ENCODE data around the gene WDR5. TPM values are rescaled to one million over a fixed set of nuclear protein-coding genes. Genes with fewer than 3 reads are reported as not detected.

WDR5 gene
- total RNA-seq, 2 experiments from 2014 or later: 32.1 to 32.7 TPM

DNA sequence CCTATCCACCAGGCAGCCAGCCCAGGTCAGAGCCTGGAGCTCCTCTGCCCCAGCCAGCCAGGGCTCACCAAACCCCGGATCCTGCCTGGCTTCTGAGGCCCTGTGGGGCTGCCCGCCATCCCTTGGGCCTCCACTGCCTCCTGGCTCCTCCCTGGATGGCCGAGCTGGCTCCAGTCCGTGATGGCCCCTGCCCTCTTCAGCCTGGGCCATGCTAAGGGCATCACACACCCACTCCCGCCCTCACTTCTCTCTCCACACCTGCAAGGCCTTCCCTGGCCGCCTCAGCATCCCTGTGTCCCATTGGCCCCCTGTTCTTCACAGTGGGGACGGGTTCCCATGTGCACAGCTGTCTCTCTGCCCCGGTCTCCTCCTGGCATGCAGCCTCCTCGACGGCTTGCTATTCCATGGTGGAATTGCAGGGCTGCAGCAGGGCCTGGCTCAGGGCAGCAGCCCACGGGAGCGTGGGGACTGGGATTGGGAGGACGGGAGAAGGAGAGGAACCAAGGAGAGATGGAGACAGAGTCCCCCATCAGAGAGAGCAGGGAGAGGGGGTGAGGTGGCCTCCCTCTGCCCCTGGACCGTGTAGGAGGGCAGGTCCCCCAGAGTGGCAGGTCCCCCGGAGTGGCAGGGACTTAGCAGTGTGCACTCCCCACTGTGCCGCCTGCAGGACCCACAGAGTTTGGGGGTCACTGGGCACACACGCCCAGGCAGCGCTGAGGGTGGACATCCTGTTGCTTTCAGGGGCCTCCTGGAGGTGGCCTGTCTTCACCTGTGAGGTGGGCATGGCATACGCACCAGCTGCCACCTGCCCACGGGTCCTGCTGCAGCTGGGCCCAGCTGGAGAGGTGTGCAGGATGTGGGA lies 45.1 kb downstream of the WDR5 start:
- DNase-seq: no peak
- POLR2A ChIA-PET: no interaction called here
- H3K9me3 Mint-ChIP-seq: peaks cover 7% of the 10 kb centered on the region
- no peak overlapping the region for H3K4me3 Mint-ChIP-seq
- CTCF ChIA-PET: interaction anchor here (1.3 to 1.5 kb wide), 3 partner anchors 10 to 269 kb away, joined by 3 to 6 read pairs (median 4); no protein-coding TSS in a partner anchor
- H3K27ac Mint-ChIP-seq: peak overlapping the region; percentile 77
- H3K36me3 Mint-ChIP-seq (ENCODE audit: low read depth): peaks cover 7% of the 10 kb centered on the region
- peaks cover 9% of the 10 kb centered on the region for H3K27me3 Mint-ChIP-seq
- peaks cover 36% of the 10 kb centered on the region for H3K4me1 Mint-ChIP-seq

DNA sequence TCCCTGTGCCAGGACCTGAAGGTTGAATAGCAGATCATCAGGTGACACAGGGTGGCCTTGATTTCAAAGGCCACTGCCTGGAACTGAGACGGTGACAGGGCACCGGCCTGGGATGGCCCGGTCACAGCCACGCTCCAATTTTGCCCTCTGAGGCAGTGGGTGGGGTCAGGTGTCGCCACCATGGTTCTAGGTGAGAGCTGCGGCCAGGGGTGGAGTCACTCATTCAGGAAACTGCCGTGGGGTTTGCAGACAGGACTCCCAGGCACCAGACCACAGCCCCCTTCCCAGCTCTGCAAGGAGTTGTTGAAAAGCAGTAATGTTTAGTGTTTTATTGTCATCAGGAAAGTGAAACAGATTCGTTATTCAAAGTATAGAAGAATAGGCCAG lies 45.8 kb downstream of the WDR5 start:
- Mint-ChIP-seq H3K27ac (peak overlapping the region; percentile 77), H3K27me3 (peaks cover 9% of the 10 kb centered on the region), H3K9me3 (peaks cover 7% of the 10 kb centered on the region), H3K36me3 (ENCODE audit: low read depth) (peaks cover 7% of the 10 kb centered on the region), H3K4me1 (peaks cover 36% of the 10 kb centered on the region), H3K4me3 (no peak overlapping the region)
- POLR2A ChIA-PET: no interaction called here
- CTCF ChIA-PET: interaction anchor here (1.3 kb wide), 2 partner anchors 18 to 268 kb away, joined by 3 to 6 read pairs; no protein-coding TSS in a partner anchor
- peak; percentile 45 for DNase-seq

DNA sequence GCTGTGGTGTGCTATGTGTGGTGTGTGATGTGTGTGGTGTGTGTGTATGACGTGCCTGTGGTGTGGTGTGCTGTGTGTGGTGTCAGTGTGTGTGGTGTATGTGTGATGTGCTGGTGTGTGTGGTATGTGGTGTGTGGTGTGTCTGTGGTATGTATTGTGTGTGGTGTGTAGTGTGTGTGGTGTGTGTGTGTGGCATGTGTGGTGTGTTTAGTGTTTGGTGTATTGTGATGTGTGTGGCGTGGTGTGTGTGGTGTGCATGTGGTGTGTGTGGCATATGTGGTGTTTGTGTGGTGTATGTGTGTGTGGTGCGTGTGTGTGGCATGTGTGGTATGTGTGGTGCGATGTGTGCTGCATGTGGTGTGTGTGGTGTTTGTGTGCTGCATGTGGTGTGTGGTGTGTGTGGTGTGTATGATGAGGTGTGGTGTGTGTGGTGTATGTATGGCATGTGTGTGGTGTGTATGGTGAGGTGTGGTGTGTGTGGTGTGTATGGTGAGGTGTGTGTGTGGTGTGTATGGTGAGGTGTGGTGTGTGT lies 46.7 kb downstream of the WDR5 start:
- Mint-ChIP-seq H3K27ac (peak overlapping the region; percentile 77), H3K9me3 (peaks cover 7% of the 10 kb centered on the region), H3K27me3 (peaks cover 9% of the 10 kb centered on the region), H3K36me3 (ENCODE audit: low read depth) (peaks cover 7% of the 10 kb centered on the region), H3K4me3 (peak overlapping the region; percentile 68), H3K4me1 (peaks cover 36% of the 10 kb centered on the region)
- DNase-seq: no peak
- POLR2A ChIA-PET: no interaction called here
- CTCF ChIA-PET: interaction anchor here (1.3 kb wide), 1 partner anchor 267 kb away, joined by 3 read pairs; no protein-coding TSS in a partner anchor

DNA sequence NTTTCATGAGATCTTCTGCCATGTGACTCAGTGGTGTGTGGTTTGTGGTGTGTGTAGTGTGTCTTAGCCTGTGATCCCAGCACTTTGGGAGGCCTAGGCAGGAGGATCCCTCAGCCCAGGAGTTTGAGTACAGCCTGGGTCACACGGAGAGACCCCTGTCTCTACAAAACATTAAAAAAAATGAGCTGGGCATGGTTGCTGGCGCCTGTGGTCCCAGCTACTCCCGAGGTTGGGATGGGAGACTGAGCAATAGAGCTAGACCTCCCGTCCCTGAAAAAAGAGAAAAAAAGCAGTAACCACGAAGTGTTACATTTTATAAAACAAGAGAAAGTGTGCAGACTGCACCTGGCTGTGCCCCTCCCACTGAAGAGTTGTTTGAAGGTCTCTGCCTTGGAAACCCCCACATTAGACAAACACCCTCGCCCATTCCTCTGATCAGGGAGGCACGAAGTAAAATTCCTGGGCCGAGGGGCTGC lies 49.7 kb downstream of the WDR5 start:
- ChIA-PET POLR2A (interaction anchor here (0.7 kb wide), 1 partner anchor 9 kb away, joined by 3 read pairs; no protein-coding TSS in a partner anchor), CTCF (interaction anchor here (0.6 kb wide), 1 partner anchor 56 kb away, joined by 4 read pairs; no protein-coding TSS in a partner anchor)
- Mint-ChIP-seq H3K36me3 (ENCODE audit: low read depth) (peaks cover 7% of the 10 kb centered on the region), H3K9me3 (peaks cover 7% of the 10 kb centered on the region), H3K27ac (peak overlapping the region; percentile 47), H3K4me1 (peaks cover 26% of the 10 kb centered on the region), H3K4me3 (no peak overlapping the region), H3K27me3 (peaks cover 9% of the 10 kb centered on the region)
- peak; percentile 51 for DNase-seq

DNA sequence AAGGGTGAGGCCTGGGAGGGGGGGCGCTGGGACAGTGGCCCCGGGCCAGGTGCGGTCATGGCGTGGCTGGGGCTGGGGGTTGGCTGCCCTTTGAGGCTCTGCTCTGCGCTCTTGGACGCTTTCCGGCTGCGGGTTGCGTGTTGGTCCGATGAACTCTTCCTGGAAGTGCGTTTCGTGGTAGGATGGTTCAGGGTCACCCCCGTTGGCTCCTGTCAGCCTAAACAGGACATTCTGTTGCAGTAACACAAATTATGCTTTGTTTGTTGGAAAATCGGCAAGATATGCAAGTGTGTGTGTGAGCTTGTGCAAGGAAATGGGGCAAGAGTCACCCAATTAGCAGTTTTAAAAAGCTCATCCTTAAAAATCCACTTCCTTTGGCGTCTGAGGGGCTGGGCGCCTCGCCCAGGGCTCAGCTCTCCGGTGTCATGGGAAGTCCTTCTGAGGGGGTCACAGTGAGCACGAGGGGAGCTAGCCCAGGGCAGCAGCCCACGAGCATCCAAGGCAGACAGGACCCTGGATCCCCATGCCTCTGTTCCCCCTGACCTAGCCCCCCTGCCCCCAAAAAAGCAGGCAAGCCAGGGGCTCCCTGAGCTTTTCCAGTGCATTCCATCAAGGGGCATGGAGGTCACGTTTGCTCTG lies 50.7 kb downstream of the WDR5 start:
- CTCF ChIA-PET: no interaction called here
- no peak overlapping the region for H3K27ac Mint-ChIP-seq
- POLR2A ChIA-PET: no interaction called here
- peaks cover 7% of the 10 kb centered on the region for H3K36me3 Mint-ChIP-seq (ENCODE audit: low read depth)
- H3K4me3 Mint-ChIP-seq: no peak overlapping the region
- H3K9me3 Mint-ChIP-seq: peaks cover 7% of the 10 kb centered on the region
- peaks cover 19% of the 10 kb centered on the region for H3K4me1 Mint-ChIP-seq
- H3K27me3 Mint-ChIP-seq: peaks cover 6% of the 10 kb centered on the region
- DNase-seq: no peak

DNA sequence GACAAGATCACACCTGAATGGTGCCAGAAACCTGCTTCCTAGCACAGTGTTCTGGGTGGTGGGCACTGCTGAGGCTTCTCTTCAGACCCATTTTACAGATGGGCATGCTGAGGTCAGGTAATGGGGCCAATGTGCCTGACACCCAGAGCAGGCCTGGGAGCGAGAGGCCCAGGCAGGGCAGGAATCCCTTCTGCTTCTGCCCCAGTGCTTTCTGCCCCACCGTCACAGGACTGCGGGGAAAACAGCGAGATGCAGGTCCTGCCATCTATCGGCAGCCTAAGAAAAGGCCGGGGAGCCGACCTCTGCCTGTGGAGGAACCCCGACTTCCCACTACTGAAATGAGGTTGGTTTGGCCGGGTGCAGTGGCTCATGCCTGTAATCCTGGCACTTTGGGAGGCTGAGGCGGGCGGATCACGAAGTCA lies 51.2 kb downstream of the WDR5 start:
- ChIA-PET POLR2A (no interaction called here), CTCF (no interaction called here)
- Mint-ChIP-seq H3K9me3 (peaks cover 7% of the 10 kb centered on the region), H3K4me1 (peaks cover 14% of the 10 kb centered on the region), H3K27me3 (peaks cover 10% of the 10 kb centered on the region), H3K36me3 (ENCODE audit: low read depth) (peaks cover 7% of the 10 kb centered on the region), H3K27ac (no peak overlapping the region), H3K4me3 (no peak overlapping the region)
- no peak for DNase-seq

DNA sequence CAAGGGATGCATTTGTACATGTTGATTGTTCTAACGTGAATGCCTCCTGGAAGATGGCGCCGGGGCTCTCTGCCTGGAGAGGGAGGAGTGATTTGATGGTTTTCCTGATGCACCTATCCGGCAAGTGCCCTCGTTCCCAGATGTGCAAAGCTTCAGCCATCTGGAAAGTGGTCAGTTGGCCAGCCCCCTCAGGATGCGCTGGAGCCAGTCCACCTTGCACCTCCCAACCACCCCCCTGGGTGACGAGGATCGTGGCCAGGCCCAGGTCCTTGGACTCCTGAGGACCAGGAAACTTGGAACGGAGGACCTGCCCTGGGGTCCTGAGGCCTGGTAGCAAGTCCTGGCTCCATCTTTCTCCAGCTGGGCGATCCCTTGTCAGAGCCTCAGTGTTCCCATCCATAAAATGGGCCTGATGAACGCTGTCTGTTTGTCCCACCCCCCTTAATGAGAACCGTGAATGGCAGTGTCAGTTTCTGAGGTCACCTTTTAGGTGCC lies 52.1 kb downstream of the WDR5 start:
- Mint-ChIP-seq H3K27ac (no peak overlapping the region), H3K4me3 (no peak overlapping the region), H3K36me3 (ENCODE audit: low read depth) (no peaks in the 10 kb centered on the region), H3K9me3 (no peaks in the 10 kb centered on the region), H3K4me1 (peaks cover 6% of the 10 kb centered on the region), H3K27me3 (peaks cover 4% of the 10 kb centered on the region)
- ChIA-PET POLR2A (no interaction called here), CTCF (no interaction called here)
- DNase-seq: no peak

DNA sequence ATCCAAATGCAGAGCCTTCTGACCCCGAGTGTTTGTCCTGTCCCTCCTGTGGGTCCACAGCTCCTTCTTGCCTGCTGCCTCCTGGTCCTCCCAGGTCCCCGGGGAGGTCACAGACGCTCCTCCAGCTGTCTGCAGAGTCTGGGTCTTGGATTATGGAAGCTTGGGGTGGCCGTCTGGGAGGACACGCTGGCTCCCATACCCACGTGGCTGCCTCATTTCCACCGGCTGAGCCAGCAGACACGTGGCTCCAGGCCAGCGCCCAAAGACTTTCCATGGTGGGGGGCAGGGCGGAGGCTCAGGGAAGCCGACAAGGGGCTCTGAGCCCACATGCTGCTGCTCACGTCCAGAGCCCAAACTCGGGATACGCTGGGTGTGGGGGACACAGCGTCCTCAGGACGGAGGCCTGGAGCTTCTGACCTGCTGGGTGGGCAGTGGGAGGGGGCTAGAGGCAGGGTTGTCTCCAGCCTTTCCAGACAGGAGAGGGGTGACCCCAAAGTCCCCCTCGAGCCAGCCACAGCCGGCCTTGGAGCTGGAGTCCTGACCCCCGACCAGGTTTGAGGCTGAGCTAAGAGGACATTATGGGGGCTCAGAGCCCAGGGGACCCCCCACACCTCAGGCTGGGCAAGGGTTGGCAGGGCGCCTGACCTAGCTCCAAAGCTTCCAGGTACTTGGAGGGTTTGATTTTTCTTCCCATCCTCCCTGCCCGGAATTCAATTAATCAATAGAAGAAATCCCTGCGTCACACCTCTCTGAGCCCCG lies 52.7 kb downstream of the WDR5 start:
- Mint-ChIP-seq H3K36me3 (ENCODE audit: low read depth) (no peaks in the 10 kb centered on the region), H3K4me1 (peaks cover 6% of the 10 kb centered on the region), H3K4me3 (no peak overlapping the region), H3K27me3 (peaks cover 4% of the 10 kb centered on the region), H3K27ac (no peak overlapping the region), H3K9me3 (no peaks in the 10 kb centered on the region)
- CTCF ChIA-PET: no interaction called here
- DNase-seq: no peak
- POLR2A ChIA-PET: no interaction called here

DNA sequence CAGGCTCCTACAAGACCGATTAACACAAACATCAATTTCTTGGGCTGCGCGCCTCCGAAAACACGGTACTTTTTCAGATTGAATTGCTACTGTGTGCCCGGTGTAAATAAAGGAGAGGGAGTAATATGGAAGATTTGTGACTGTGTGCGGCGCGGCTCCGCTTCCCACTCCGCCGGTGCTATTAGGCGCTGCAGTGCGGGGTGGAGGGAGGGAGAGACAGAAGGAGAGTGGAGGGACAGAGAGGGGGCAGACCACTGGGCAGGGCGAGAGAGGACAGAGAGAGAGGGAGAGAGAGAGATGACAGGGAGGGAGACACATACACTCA lies 53.2 kb downstream of the WDR5 start:
- ChIA-PET POLR2A (no interaction called here), CTCF (no interaction called here)
- Mint-ChIP-seq H3K4me3 (no peak overlapping the region), H3K36me3 (ENCODE audit: low read depth) (no peaks in the 10 kb centered on the region), H3K4me1 (peaks cover 6% of the 10 kb centered on the region), H3K9me3 (no peaks in the 10 kb centered on the region), H3K27ac (no peak overlapping the region), H3K27me3 (peaks cover 4% of the 10 kb centered on the region)
- no peak for DNase-seq

DNA sequence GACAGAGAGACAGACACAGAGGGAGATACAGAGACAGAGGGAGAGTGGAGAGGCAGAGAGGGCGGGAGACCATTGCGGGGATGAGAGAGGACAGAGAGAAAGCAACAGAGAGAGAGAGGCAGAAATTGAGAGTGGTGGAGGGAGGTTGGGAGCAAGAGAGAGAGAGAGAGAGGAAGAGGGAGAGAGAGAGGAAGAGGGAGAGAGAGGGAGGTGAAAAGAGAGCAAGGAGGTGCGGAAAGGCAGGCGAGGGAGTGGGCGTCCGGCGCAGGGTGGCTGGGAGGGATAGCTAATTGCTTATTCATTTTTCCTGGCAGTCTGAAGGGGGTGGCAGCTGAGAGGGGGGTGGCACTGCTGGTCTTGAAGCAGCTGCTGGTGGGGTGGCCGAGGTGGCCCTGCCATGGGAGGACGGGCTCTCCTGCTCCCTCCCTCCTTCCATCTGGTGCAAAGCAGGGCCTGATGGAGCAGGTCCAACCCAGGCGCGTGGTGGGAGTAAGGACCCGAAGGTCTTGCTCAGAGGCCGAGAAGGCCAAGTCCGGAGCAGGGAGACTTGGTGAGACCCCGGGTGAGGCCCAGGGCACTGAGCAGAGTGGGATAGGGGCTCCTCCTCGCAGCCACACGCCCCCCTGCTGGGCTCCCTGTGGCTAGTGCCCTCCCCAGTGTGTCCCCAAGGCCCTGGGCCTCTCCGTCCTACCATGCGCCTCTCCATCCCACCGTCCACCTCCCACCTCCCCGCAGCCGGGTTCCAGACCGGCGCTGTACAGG lies 53.8 kb downstream of the WDR5 start:
- H3K36me3 Mint-ChIP-seq (ENCODE audit: low read depth): no peaks in the 10 kb centered on the region
- H3K27me3 Mint-ChIP-seq: peaks cover 4% of the 10 kb centered on the region
- no peaks in the 10 kb centered on the region for H3K9me3 Mint-ChIP-seq
- CTCF ChIA-PET: no interaction called here
- DNase-seq: no peak
- no peak overlapping the region for H3K27ac Mint-ChIP-seq
- H3K4me3 Mint-ChIP-seq: no peak overlapping the region
- peaks cover 6% of the 10 kb centered on the region for H3K4me1 Mint-ChIP-seq
- POLR2A ChIA-PET: no interaction called here

DNA sequence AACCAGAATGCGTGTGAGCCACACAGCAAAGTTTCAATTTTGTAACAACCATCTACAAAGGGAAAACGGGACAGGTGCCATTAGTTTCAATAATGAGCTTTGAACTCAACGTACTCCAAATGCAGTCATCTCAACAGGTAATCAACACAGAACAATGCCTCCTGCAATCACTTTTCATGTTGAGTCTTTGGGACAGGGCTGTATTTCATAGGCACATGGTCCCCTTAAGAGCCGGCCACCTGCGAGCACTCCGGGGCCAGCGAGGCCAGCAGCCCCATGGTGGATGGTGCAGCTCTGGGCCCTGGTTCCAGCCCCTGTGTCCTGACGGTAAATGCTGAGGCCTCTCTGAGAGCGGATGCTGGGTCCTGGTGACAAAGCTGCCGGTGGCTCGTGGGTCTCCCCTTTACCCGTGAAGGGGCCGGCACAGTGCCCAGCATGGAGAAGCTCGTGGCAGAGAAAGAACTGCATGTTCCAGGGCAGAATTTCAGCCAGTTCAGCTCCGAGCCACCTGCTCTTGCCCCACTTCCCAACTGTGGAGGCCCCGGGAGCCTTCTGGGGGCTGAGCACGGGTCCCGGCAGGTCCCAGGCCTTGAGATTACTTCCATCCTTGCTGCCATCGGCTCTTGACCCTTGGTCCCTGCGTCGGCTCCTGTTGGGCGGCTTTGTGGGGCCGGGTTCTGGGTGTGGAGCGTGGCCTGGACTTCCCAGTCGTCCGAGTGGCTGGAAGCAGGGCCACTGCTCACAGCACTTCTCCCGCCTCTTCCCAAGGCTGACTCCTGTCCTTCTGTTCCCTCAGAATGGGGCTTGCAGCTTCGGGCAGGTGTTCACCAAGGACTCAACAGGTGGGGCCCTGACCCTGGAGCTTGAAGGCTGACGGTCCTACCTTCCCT lies 54.6 kb downstream of the WDR5 start:
- ChIA-PET POLR2A (interaction anchor here (0.6 kb wide), 1 partner anchor 38 kb away, joined by 3 read pairs; no protein-coding TSS in a partner anchor), CTCF (interaction anchor here (0.5 kb wide), 1 partner anchor 1670 kb away, joined by 4 read pairs; no protein-coding TSS in a partner anchor)
- Mint-ChIP-seq H3K27ac (no peak overlapping the region), H3K4me1 (peaks cover 7% of the 10 kb centered on the region), H3K27me3 (peaks cover 4% of the 10 kb centered on the region), H3K36me3 (ENCODE audit: low read depth) (no peaks in the 10 kb centered on the region), H3K9me3 (no peaks in the 10 kb centered on the region), H3K4me3 (no peak overlapping the region)
- no peak for DNase-seq

All from activated CD4-positive, alpha-beta memory T cell treated with anti-CD3 and anti-CD28 coated beads, Interleukin-2, amount 10 ng/mL, durations not matched to agents 7 days and 5 days (primary cell).